GM18873 (cell line): ENCODE measurements around the gene ASCL5.

Experiments used
- ATAC-seq: cut with Tn5 transposase; IDR thresholded peaks from one replicate; pipeline ENCODE4 v1.9.1; 2021; ENCODE audit warnings: mild to moderate bottlenecking, moderate library complexity, moderate number of reproducible peaks; ENCODE audit not compliant: unreplicated experiment, low FRiP score

ASCL5 gene

DNA sequence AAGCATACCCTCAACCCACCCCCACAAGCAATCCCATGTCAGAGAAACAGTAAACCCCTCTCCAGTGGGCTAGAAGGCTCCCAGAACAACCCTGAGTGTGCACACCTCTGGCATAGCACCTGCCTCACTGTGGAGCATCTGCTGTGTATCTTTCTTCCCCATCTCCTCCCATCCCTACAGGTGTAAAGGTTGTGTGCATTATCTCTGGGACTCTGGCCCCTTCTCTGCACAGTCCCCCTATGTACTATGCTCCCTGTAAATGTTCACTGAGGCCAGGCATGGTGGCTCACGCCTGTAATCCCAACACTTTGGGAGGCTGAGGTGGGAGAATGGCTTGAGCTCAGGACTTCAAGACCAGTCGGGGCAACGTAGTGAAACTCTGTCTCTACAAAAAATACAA is 14.1 kb downstream of the ASCL5 start:
- ATAC-seq = no peak

DNA sequence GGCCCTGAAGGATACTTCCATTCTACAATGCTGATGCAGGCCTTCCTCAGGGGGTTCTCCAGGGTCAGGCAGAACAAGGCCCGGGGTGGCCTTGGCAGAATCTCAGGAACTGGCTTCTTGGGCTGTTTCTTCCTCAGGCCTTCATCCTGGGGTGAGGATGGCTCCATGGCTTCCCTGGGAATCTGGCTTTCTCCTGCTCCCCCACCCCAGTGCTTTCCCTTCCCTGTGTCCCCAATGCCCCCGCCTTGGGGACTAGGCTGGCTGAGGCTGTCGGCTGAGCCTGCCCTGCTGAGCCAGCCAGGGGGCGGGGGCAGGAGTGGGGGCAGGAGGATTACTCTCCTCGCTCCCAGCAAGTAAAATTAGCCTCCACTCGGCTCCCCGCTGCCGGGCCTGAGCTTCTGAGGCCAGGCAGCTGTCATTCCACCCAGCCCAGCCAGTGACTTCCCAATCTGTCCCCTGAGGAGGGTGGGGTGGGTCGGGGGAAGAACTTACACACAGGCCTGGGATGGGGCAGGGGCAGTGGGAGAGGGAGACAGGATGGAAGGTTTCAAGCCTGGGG is 14.7 kb downstream of the ASCL5 start, which contains the start of gene CACNA1S:
TSS of gene CACNA1S (minus strand) at position 254 of the 559 bp plus-strand sequence. CDS start at position 167, 87 bp downstream.
- no peak for ATAC-seq

DNA sequence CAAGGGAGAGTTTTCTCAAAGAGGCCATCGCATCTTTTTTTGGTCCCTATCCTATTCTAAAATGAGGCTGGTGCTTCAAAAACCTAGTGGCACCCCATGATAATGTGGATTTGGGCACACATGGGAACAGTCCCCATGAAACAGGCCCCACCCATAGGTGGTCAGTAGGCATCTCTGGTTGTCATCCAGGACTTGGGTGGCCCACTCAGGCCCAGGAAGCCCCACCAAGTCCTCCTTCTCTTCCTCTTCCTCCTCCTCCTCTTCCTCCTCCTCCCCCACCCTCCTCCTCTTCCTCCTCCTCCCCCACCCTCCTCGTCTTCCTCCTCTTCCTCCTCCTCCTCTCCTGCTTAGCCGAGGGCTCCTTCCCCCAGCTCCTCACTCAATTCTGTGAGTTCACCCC is 15.3 kb downstream of the ASCL5 start:
- no peak for ATAC-seq

DNA sequence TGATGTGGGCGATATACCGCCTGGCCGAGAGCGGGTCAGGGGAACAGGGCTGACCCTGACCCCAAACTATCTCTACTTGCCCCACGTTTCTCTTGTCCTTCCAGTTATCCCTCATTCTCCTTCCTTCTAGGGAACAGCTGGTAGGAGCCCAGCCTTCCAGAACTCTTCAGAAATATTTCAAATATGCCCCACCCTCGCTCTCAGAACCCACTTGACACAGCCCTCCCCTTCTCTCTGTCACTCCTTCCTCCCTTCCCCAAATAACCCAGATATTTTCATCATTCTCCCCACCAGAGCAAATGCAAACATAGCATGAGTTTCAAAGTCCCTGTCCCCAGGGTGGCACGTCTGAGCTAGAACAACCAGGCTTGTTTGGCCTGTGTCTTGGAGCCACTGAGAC is 15.8 kb downstream of the ASCL5 start:
- no peak for ATAC-seq

DNA sequence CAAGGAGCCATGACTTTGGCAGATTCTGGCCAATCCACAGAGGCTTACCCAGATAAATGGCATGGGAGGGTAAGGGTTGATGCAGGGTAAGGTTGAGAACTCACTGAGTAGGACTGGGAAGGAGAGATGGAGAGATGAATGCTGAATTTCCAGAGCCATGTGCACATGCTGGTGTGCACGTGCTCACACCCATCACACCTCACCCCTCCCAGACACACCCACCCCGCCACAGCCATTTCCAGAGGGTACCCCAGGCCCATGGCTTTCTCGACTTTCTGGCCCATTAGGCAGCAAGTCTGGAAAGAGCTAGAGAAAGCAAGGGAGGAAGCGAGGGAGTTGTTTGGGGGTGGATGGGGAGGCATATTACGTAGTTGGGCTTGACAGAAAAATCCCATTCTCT is 16.4 kb downstream of the ASCL5 start:
- ATAC-seq = no peak

DNA sequence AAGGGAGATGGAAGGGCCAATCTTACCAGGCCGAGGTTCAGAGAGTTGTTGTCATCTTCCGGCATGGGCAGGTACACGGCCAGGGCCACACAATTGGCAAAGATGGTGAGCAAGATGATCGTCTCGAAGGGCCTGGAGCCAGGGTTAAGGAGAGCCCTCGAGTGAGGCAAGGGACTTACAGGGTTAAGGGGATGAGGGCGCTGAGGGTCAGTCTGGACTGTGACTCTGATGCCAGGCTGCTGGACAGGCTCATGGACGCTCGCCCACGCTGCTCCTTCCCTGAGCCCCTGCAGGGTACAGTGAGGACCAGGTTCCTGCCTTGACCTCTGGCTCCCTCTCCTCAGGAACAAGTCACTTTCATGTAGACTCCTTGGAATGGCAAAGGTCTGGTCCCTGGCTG is 16.8 kb downstream of the ASCL5 start:
- ATAC-seq = no peak

DNA sequence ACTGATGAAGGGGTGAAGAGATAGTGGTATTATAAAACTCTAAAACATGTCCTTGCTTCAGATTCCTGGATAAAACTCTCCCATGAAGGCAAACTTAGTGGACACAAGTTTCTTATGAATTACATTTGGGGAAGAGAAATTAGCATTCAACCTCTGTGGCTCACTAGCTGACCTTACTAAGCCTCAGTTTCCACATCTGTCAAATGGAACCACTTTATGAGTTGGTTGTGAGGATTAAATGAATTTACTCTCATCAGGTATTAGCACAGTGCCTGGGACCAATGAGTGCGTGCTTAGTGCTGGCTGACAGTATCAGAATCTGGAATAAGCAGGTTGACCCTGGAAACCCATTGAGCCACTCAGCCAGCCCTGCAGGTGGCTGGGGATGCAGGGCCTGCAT is 17.3 kb downstream of the ASCL5 start:
- ATAC-seq = no peak

DNA sequence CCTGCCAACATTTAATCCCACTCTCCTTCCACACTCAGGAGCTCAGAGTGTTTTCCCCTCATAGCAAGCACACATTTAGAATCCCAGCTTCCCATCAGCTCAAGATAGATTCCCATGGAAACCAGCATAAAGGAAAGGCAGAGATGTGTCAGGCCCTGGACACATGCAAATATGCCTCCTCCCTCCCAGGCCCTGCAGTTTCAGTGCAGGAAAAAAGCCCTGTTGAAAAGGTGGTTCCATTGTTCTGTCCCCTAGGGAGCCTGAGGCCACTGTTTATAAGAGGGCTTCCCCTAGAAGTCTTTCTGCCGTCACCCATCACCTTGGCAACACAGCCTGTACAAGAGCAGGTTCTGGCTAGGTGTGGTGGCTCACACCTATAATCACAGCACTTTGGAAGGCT is 18.4 kb downstream of the ASCL5 start:
- no peak for ATAC-seq

DNA sequence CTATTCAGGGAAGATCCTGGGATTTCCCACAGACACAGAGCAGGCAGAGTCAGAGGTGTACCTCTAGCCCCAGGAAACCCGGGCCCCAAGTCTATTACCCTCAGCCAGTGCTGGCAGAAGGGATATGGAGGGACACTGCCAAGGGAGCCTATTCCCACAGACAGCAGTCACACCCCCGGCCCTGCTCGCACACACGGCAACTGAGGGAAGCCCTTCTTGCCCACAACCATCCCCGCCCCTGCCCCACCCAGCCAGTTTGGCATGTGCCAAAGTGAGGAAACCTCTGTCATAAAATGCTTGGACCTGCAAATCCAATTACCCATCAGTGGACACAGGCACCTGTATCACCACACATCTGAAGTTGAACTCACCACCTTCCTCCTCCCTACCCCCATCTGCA is 21.3 kb downstream of the ASCL5 start:
- ATAC-seq = no peak

DNA sequence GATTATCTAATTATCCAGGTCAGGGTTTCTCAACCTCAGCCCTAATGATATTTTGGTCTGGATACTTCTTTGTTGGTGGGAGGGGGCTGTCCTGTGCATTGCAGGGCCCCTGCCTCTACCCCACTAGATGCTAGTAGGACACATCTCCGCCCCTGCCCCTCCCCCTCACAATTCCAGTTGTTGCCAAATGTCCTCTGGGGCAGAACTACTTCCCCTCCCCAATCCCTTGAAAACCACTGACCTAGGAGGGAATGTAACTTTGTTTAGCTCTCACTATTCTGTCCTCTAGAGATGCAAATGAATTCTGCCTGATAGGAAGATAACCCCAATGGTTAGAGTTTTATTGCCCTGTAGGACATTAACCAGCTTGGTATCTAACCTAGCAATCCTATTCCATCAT is 22.8 kb downstream of the ASCL5 start:
- ATAC-seq = no peak

DNA sequence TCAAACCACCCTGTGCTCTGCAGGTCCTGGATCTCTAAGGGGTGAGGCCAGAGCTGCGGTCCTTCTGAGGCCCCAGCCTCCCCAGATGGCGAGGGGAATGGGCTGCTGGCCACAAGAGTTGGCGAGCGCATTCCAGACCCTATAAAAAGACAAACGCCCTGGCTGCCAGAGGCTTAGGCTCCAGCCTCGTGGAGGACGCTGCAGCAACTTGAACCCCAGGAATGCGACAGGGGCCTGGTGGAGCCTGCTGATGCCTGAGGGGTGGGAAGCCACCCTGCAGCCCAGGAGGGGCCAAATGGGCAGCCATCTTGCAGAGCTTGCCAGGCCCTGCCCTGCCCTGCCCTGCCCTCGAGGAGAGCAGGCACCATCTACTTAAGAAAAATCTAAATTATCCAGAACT is 23.3 kb downstream of the ASCL5 start:
- ATAC-seq = no peak

DNA sequence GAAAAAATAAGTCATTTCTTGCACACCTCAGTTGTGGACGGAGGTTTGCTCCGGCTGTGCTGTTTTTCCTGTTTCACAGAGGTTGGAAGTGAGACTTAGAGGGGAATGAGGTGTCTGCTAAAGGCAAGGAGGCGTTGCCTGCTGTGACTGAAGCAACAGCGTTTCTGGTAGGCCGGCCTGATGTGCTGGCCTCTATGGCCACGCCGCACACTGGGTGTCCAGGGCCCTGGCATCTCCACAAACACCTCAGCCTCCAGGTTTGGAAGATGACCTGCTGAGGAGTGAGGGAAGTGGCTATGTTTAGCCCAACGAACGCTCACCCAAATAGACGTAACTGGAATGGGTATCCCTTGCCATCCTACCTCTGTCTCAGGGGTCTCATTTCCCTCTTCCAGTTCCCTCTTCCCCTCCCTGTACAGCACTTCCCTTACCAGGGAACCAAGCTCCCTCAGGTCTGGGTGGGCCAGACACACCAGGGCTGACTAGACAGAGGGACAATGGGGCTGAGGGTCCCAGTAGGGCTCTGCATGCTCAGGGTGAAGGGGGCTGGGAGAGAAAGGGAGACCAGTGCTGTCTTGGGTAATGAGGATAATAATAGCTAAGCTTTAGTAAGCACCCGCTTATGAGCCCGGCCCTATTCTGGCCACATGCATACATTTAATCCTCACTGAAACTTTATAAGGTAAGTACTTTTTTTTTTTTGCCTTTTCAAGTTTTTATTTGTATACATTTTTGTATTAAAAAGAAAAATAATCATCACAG is 26.6 kb downstream of the ASCL5 start:
- no peak for ATAC-seq

DNA sequence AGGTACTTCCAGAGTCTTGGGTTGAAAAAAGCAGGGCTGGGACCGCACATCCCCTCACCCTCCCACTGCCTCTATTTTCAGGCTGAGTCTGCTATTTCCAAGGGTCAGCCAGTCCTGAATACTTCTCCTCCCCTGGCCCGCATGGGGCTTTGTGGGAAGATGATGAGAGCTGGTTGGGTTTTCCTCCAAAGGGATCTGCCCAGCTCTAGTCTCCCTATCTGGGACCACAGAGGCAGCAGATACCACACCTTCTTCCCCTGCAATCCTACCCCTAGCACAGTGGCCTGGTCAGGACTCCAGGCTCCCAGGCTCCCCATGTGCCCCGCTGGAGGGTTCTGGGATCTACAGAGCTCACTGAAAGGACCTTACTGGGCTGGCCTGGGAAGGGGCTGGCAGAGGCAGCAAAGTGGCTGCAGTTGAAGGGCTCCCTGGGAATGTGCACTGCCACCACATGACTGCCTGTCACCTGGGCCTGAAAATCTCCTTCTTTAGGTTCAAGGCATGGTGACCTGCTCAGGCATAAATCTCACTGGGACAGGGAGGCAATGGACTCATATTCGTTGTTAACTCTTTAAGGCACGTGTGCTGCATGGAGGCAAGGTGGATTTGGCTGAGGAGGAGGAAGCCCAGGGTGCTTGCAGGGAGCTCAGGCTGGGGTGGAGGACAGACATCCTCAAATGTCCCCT is 27.8 kb downstream of the ASCL5 start:
- ATAC-seq = no peak

DNA sequence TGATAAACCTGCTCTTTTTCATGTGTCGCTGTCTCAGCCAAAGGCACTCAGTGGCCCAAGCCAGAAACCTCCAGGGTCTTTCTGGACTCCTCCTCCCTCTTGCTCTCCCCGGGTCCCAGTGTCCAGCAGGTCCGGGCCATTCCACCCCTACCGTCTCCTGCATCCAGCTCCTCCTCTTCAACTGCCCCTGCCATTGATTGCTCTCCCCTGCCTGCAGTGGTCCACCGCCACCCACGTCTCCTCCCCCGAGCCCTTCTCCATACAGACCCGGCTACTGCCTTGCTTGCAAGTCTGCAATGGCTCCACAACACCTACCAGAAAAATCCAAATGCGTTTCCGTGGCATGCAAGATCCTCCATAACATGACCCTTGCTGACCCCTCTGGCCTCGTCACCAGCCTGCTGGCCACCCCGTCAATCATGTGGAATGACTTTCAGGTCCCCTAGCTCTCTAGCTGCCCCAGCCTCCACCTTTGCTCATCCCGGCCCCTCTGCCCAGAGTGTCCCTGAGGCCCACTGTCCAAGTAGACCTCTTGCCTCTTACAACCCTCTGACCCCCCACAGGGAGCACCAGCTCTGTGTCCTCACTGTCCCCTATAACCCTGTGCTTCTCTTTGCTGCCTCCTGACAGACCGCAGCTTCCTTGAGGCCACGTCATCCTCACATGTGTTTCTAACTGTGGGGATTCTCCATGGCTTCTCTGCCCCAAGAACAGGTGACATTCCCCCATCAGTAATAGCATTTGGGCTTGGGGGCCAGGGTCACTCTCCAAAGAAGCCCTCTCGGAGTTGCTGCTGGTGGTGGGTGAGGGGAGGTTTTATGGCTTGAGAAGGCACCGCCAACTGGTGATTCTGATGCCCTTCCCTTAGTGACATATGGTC is 29.8 kb downstream of the ASCL5 start:
- no peak for ATAC-seq

DNA sequence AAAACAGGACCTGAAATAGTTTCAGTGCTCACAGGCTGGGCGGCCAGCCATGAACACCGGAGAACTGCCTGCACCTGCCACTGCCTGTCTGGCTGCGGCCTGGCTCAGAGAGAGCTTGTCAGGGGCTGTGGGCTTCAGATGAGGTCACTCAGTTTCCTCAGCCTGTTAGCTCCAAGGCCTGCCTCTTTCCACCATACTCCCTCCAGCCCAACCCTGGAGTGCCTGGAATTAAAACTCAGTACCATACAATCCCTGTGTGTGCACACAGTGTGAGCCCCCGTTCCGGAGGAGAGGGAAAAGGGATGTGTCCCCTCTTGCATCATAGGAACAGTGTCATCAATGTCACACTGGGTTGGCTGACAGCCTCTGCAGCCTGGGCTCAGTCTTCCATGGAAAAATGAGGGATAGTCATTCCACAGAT is 30.9 kb downstream of the ASCL5 start:
- ATAC-seq = no peak

DNA sequence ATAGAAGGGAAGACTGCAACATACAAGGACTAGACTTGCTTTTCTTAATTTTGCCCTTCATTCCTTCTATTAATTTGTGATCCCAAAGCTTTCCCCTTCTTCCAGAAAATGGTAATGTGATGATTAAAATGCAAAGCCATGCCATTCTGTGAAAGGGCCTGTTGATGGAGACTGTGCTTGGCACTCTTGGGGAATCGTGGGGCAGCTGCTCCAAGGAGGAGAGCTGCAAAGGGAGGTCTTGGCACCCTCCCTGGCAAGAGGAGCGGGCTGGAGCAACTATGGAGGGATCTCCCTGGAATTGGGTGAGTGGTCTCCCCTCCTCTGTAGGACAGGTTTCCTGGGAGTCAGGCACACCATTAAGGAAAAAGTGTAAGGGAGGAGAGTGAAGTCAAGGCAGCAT is 31.4 kb downstream of the ASCL5 start:
- ATAC-seq = no peak

DNA sequence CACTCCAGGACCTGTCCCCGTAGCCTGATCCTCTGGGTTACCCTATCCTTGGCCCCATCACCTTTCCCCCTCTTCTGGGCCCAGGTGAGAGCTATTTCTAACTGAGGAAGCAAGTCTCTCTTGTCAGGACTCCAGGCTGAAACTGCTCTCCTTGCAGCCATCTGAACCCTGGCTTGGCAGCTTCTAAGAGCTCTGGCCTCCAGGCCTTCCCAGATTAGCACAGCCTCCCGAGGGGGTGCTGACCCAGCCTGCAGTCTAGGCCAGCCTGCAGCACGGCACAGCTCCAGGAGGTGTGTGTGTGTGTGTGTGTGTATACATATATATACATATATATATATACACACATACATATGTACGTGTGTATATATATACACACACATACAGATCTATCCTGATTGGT is 32.2 kb downstream of the ASCL5 start:
- ATAC-seq = no peak

DNA sequence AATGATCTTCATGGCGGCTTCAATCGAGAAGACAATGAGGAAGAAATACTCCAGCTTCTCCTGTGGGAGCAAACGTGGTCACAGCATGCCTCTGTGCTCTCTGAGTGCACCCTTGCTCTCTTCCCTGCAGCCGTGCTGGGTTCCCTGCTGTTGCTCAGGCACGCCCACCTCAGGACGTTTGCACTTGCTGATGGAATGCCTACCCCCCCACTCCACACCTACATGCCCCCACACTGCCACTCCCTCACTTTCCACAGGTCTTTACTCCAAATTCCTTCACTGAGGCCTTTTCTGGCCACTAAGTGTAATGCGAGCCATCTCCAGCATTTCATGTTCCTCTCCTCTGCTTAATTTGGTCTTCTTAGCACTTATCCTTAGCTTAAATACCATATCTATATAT is 33.0 kb downstream of the ASCL5 start:
- ATAC-seq = no peak

DNA sequence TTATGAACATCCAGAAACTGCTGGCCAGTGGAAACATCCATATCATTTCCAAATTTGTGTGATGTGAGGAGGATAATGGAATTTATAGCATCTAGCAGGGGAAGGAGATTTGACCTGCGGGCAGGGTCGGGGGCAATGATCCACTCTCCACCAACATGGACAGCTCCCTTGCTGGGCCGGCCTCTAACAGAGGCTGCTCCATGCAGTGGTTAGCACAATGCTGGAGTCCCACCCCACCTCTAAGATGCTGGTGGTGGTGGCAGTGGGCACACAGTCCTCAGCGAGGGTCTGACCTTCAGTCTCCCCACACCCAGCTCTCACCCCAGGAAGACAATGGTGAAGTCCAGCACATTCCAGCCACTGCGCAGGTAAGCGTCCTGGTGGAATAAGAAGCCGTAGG is 33.4 kb downstream of the ASCL5 start:
- no peak for ATAC-seq

DNA sequence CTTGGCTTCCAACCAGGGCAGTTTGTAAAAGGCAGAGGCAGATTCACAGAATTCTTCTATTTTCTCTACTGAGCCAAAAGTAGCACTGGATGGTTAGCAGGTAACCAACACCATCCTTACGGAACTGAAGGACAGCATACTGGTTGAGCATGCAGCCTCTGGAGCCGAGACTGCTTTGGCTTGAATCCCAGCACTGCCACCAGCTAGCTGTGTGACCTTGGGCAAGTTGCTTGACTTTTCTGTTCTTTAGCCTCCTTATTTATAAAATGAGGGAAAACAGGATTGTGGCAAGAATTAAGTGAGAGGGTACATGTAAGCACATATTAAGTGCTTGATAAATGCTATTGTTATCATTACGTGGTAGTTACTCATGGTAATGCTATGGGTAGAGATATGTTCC is 34.2 kb downstream of the ASCL5 start:
- ATAC-seq = no peak

DNA sequence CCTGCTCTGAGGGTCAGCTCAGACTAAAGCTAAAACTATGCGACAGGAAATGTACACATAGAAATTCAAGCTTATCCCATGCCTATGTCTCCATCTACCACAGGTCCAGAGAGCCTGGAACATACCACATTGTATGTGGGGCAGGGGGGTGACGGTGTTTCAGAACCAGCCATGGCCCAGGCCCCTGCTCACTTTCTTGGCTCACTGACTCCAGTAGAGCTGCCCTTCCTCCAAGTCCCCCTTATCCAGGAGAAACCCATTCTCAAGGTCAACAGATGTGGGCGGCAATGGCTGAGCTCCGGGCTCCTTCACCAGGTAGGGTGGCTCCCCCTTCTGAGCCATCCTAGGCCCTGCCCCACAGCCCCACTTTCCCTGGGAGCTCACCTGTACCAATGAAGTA is 35.7 kb downstream of the ASCL5 start:
- no peak for ATAC-seq
